ENCODE measurements around the gene ATP2A1. TPM values are rescaled to one million over a fixed set of nuclear protein-coding genes. Genes with fewer than 3 reads are reported as not detected.

ATP2A1 gene
- total and polyA plus RNA-seq, 2 experiments from 2014 or later = 0.73 to 4.0 TPM

DNA sequence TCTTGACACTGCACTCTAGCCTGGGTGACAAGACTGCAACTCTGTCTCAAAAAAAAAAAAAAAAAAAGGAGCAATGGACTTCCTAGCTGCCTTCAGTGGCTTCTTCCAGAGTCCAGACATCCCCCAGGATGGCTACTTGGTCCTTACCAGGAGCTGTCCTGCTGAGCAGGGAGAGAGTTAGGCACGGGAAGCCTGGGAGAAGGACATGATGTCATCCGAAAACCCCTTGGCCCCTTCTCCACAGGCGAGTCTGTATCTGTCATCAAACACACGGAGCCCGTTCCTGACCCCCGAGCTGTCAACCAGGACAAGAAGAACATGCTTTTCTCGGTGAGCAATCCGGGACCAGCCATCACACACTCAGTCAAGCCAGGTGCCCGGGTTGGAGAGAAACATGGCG, 8.7 kb downstream of the ATP2A1 start:
- Histone ChIP-seq H3F3A (replicated peaks; ENCODE audit: low read depth) (no peaks in the 10 kb centered on the region), H3K36me3 (ENCODE audit: insufficient read depth) (no peaks in the 10 kb centered on the region), H3K27ac (ENCODE audit: low read depth) (no peak overlapping the region), H3K9me2 (ENCODE audit: insufficient read depth) (no peaks in the 10 kb centered on the region), H3K79me2 (replicated peaks; ENCODE audit: insufficient read depth) (no peaks in the 10 kb centered on the region), H3K4me3 (no peak overlapping the region), H4K20me1 (replicated peaks; ENCODE audit: insufficient read depth) (no peaks in the 10 kb centered on the region), H3K4me1 (ENCODE audit: insufficient read depth) (peaks cover 14% of the 10 kb centered on the region), H3K4me2 (no peak overlapping the region), H3K27me3 (ENCODE audit: insufficient read depth) (no peaks in the 10 kb centered on the region), H2AFZ (no peak overlapping the region)
- TF ChIP-seq, protein P1, sequence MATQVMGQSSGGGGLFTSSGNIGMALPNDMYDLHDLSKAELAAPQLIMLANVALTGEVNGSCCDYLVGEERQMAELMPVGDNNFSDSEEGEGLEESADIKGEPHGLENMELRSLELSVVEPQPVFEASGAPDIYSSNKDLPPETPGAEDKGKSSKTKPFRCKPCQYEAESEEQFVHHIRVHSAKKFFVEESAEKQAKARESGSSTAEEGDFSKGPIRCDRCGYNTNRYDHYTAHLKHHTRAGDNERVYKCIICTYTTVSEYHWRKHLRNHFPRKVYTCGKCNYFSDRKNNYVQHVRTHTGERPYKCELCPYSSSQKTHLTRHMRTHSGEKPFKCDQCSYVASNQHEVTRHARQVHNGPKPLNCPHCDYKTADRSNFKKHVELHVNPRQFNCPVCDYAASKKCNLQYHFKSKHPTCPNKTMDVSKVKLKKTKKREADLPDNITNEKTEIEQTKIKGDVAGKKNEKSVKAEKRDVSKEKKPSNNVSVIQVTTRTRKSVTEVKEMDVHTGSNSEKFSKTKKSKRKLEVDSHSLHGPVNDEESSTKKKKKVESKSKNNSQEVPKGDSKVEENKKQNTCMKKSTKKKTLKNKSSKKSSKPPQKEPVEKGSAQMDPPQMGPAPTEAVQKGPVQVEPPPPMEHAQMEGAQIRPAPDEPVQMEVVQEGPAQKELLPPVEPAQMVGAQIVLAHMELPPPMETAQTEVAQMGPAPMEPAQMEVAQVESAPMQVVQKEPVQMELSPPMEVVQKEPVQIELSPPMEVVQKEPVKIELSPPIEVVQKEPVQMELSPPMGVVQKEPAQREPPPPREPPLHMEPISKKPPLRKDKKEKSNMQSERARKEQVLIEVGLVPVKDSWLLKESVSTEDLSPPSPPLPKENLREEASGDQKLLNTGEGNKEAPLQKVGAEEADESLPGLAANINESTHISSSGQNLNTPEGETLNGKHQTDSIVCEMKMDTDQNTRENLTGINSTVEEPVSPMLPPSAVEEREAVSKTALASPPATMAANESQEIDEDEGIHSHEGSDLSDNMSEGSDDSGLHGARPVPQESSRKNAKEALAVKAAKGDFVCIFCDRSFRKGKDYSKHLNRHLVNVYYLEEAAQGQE (IDR thresholded peaks at IDR 0.05; ENCODE audit: unreplicated experiment) = no peak
- TF ChIP-seq STAT1 (IDR thresholded peaks at IDR 0.05; ENCODE audit: unreplicated experiment) (no peak), EZH2phosphoT487 (IDR thresholded peaks at IDR 0.05; ENCODE audit: unreplicated experiment) (no peak), ZNF331 (CRISPR knock-in tag; IDR thresholded peaks at IDR 0.05; ENCODE audit: low read depth) (no peak), POLR2AphosphoS5 (IDR thresholded peaks at IDR 0.05; ENCODE audit: low read depth) (no peak), EZH2 (IDR thresholded peaks at IDR 0.05; ENCODE audit: low read depth, unreplicated experiment) (no peak), CREB1 (CRISPR knock-in tag; IDR thresholded peaks at IDR 0.05; ENCODE audit: low read depth) (no peak), ZNF114 (CRISPR knock-in tag; IDR thresholded peaks at IDR 0.05) (no peak), JUNB (IDR thresholded peaks at IDR 0.05; ENCODE audit: unreplicated experiment) (no peak), NANOG (IDR thresholded peaks at IDR 0.05; ENCODE audit: borderline replicate concordance) (no peak)
- TF ChIP-seq, protein P2, sequence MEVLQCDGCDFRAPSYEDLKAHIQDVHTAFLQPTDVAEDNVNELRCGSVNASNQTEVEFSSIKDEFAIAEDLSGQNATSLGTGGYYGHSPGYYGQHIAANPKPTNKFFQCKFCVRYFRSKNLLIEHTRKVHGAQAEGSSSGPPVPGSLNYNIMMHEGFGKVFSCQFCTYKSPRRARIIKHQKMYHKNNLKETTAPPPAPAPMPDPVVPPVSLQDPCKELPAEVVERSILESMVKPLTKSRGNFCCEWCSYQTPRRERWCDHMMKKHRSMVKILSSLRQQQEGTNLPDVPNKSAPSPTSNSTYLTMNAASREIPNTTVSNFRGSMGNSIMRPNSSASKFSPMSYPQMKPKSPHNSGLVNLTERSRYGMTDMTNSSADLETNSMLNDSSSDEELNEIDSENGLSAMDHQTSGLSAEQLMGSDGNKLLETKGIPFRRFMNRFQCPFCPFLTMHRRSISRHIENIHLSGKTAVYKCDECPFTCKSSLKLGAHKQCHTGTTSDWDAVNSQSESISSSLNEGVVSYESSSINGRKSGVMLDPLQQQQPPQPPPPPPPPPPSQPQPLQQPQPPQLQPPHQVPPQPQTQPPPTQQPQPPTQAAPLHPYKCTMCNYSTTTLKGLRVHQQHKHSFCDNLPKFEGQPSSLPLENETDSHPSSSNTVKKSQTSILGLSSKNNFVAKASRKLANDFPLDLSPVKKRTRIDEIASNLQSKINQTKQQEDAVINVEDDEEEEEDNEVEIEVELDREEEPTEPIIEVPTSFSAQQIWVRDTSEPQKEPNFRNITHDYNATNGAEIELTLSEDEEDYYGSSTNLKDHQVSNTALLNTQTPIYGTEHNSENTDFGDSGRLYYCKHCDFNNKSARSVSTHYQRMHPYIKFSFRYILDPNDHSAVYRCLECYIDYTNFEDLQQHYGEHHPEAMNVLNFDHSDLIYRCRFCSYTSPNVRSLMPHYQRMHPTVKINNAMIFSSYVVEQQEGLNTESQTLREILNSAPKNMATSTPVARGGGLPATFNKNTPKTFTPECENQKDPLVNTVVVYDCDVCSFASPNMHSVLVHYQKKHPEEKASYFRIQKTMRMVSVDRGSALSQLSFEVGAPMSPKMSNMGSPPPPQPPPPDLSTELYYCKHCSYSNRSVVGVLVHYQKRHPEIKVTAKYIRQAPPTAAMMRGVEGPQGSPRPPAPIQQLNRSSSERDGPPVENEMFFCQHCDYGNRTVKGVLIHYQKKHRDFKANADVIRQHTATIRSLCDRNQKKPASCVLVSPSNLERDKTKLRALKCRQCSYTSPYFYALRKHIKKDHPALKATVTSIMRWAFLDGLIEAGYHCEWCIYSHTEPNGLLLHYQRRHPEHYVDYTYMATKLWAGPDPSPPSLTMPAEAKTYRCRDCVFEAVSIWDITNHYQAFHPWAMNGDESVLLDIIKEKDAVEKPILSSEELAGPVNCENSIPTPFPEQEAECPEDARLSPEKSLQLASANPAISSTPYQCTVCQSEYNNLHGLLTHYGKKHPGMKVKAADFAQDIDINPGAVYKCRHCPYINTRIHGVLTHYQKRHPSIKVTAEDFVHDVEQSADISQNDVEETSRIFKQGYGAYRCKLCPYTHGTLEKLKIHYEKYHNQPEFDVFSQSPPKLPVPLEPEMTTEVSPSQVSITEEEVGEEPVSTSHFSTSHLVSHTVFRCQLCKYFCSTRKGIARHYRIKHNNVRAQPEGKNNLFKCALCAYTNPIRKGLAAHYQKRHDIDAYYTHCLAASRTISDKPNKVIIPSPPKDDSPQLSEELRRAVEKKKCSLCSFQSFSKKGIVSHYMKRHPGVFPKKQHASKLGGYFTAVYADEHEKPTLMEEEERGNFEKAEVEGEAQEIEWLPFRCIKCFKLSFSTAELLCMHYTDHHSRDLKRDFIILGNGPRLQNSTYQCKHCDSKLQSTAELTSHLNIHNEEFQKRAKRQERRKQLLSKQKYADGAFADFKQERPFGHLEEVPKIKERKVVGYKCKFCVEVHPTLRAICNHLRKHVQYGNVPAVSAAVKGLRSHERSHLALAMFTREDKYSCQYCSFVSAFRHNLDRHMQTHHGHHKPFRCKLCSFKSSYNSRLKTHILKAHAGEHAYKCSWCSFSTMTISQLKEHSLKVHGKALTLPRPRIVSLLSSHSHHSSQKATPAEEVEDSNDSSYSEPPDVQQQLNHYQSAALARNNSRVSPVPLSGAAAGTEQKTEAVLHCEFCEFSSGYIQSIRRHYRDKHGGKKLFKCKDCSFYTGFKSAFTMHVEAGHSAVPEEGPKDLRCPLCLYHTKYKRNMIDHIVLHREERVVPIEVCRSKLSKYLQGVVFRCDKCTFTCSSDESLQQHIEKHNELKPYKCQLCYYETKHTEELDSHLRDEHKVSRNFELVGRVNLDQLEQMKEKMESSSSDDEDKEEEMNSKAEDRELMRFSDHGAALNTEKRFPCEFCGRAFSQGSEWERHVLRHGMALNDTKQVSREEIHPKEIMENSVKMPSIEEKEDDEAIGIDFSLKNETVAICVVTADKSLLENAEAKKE (CRISPR knock-in tag; IDR thresholded peaks at IDR 0.05) = no peak
- TF ChIP-seq, protein P3, sequence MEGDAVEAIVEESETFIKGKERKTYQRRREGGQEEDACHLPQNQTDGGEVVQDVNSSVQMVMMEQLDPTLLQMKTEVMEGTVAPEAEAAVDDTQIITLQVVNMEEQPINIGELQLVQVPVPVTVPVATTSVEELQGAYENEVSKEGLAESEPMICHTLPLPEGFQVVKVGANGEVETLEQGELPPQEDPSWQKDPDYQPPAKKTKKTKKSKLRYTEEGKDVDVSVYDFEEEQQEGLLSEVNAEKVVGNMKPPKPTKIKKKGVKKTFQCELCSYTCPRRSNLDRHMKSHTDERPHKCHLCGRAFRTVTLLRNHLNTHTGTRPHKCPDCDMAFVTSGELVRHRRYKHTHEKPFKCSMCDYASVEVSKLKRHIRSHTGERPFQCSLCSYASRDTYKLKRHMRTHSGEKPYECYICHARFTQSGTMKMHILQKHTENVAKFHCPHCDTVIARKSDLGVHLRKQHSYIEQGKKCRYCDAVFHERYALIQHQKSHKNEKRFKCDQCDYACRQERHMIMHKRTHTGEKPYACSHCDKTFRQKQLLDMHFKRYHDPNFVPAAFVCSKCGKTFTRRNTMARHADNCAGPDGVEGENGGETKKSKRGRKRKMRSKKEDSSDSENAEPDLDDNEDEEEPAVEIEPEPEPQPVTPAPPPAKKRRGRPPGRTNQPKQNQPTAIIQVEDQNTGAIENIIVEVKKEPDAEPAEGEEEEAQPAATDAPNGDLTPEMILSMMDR (conservative IDR thresholded peaks at IDR 0.05; ENCODE audit: low read depth in 2 of 2) = no peak
- TF ChIP-seq, protein P4, sequence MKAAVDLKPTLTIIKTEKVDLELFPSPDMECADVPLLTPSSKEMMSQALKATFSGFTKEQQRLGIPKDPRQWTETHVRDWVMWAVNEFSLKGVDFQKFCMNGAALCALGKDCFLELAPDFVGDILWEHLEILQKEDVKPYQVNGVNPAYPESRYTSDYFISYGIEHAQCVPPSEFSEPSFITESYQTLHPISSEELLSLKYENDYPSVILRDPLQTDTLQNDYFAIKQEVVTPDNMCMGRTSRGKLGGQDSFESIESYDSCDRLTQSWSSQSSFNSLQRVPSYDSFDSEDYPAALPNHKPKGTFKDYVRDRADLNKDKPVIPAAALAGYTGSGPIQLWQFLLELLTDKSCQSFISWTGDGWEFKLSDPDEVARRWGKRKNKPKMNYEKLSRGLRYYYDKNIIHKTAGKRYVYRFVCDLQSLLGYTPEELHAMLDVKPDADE (IDR thresholded peaks at IDR 0.05) = no peak
- H3K4me1 Mint-ChIP-seq = peaks cover 22% of the 10 kb centered on the region
- no peaks in the 10 kb centered on the region; the same call in 1 of the 3 replicates for H3K9me3 Mint-ChIP-seq
- no peak overlapping the region for H3K27ac Mint-ChIP-seq
- H3K36me3 Mint-ChIP-seq (ENCODE audit: low read depth) = peaks cover 3% of the 10 kb centered on the region; the same call in 2 of the 3 replicates
- peaks cover 7% of the 10 kb centered on the region for H3K27me3 Mint-ChIP-seq (ENCODE audit: insufficient read depth, low read depth, poor library complexity)
- H3K4me3 Mint-ChIP-seq = no peak overlapping the region
- DNase-seq (ENCODE audit: low spot score) = no peak
- ATAC-seq = no peak

All from GM23338 (cell line).